Adrenal gland (tissue), 12 donors: ENCODE data around the gene MOK. TPM values are rescaled to one million over a fixed set of nuclear protein-coding genes. Genes with fewer than 3 reads are reported as not detected.

Source experiments
- DNase-seq, 7 donors: peaks; one replicate each; pipeline ENCODE4 v3.0.0-alpha.2; 2019 to 2020
- H3K27ac ChIP-seq, 5 donors: fragments of 200-600 bp; sonication (generic) in 4 of 5; 1 replicate in 3 of 5; 2 replicates in 2 of 5; pipeline versions ENCODE4 v1.5.1 to v1.8.0; 2016 to 2020; ENCODE audit warnings: mild to moderate bottlenecking in 1 of 5
- H3K27me3 ChIP-seq: fragments of 200-600 bp; 2 replicates; pipeline ENCODE4 v1.8.0; 2021
- H3K36me3 ChIP-seq, 2 donors: fragments of 200-600 bp; replicated peaks in 1 of 2; 1 replicate in 1 of 2; 2 replicates in 1 of 2; pipeline versions ENCODE4 v1.5.1 to v1.8.0; 2018 to 2022
- H3K4me1 ChIP-seq, 2 donors: fragments of 200-600 bp; replicated peaks in 1 of 2; 1 replicate in 1 of 2; 2 replicates in 1 of 2; pipeline versions ENCODE4 v1.5.1 to v1.8.0; 2018 to 2021
- H3K4me3 ChIP-seq, 4 donors: fragments of 200-600 bp; sonication (generic) in 3 of 4; one replicate each; pipeline ENCODE4 v1.5.1; 2016 to 2018
- H3K9me3 ChIP-seq, 3 donors: fragments of 200-600 bp; sonication (generic) in 1 of 3; replicated peaks in 1 of 3; 1 replicate in 2 of 3; 2 replicates in 1 of 3; pipeline versions ENCODE4 v1.5.1 to v1.8.0; 2016 to 2021
- CTCF ChIP-seq, 6 experiments: fragments of 450-650 bp in 4 of 6; fragments of 200-600 bp in 2 of 6; sonication (generic) in 1 of 6; IDR thresholded peaks; 1 replicate in 5 of 6; 2 replicates in 1 of 6; pipeline versions ENCODE4 v1.5.1 to v1.8.0; 2016 to 2021; ENCODE audit warnings: antibody characterized with exemption in 6 of 6, mild to moderate bottlenecking in 2 of 6, moderate library complexity in 1 of 6
- POLR2A ChIP-seq, 2 donors: fragments of 450-650 bp; IDR thresholded peaks; one replicate each; pipeline ENCODE4 v1.6.1; 2017; ENCODE audit warnings: antibody characterized with exemption in 2 of 2, mild to moderate bottlenecking in 2 of 2, moderate library complexity in 1 of 2
- WGBS, 4 donors: extraction: QIAGEN DNeasy Blood & Tissue Kit in 2 of 4; methylation state at CpG; one replicate each; pipeline versions ENCODE4 v1.1.5 to v1.1.7; 2013 to 2017; 5-methylcytosine and 5-hydroxymethylcytosine counted together
- intact Hi-C, 2 donors: fragments of 100-400 bp; cut with DNase I; formaldehyde crosslinking; loops; one replicate each; pipeline versions ENCODE4 v1.14.1 to v1.15.0; 2022 to 2023
- polyA plus RNA-seq, 3 donors: library from polyadenylated mRNA; stranded (reverse); fragments of 200-250 nt in 2 of 3; fragments of 350-450 nt in 1 of 3; fragmentation: Illumina TruSeq in 1 of 3; extraction: RNeasy Lipid Tissue Mini Kit (QIAGEN cat#74804) in 1 of 3; gene quantifications; one replicate each; pipeline ENCODE4 v1.2.3, GENCODE V29; 2013 to 2014
- total RNA-seq, 9 donors: library from RNA; depleted of rRNA in 4 of 9; stranded (reverse); fragments of >200 nt in 4 of 9; fragments of 120-200 nt in 1 of 9; fragmentation: NEBNext Ultra II Directional in 1 of 9; extraction: Animal tissue kit (Norgen Biotek cat#: 25700) in 1 of 9; gene quantifications; one replicate each; pipeline versions ENCODE4 v1.1.0 to v1.2.4, GENCODE V29; 2013 to 2023
- donor health status: healthy with polysubstance abuse.
- donor health status: Bipolar disorder and iron deficiency.
- donor health status: DM: yes; HTN: yes; CAD: no.
- donor health status: DM: no; HTN: no; CAD: no.
- donor health status: DM: no; HTN: no; CAD: no.
- donor health status: DM: yes; HTN: yes; CAD: no.

Gene MOK
- total and polyA plus RNA-seq, 12 donors, result 10.1 to 54.4 (median 16.4) TPM

DNA sequence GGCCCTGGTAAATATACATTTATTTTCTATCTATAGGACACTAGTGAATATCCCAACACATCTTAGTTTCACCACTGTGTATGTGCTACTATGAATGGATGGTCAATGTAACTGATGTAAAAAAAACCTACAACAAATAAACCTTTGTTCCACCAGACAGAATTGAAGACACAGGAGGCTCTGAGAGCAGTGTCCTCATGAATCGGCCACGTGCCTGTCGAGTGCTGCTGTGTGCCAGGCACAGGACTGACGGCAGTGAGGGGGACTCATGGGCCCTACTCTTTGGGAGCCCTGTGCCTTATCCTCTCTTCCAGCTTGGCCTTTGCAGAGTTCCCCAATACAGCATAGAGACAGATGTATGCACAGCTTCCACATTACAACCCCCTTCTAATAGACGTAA is 39.5 kb upstream of the MOK start:
- peaks cover 0 to 73% of the 10 kb centered on the region in 2 donors for H3K36me3 ChIP-seq
- H3K4me3 ChIP-seq, result no peak overlapping the region
- WGBS, 4 donors, result 74 to 91% (median 88%) methylated on average over 5 of the region's 5 CpGs
- no peak overlapping the region for H3K27ac ChIP-seq
- DNase-seq, result no peak
- no peaks in the 10 kb centered on the region for H3K27me3 ChIP-seq
- H3K4me1 ChIP-seq, result no peaks in the 10 kb centered on the region
- intact Hi-C loops, result no loop called here
- no peak for TF ChIP-seq POLR2A (IDR thresholded peaks at IDR 0.05)
- TF ChIP-seq CTCF (IDR thresholded peaks at IDR 0.05), result no peak
- no peaks in the 10 kb centered on the region for H3K9me3 ChIP-seq

DNA sequence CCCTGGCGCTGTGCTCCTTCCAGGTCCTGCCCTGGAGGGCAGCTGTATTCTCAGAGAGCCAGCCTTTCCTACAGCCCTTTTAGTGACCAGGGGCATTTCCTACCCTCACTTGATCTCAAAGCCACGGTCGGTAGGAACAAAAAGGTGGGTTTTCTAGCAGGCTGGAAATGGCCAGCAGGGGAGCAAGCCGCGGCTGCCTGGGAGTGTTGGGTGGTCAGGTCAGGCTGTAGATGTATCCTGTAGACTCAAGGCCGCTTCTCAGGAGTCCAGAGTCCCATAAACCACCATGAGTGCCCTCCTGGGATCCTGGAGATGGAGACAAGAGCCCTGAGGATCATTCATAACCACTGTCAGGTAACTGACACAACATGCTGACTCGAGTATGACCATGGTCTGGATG is 39.1 kb upstream of the MOK start:
- WGBS, 4 donors, result 88 to 96% (median 92%) methylated on average over 7 of the region's 7 CpGs
- no peak overlapping the region for H3K27ac ChIP-seq
- no peaks in the 10 kb centered on the region for H3K27me3 ChIP-seq
- intact Hi-C loops, result no loop called here
- no peaks in the 10 kb centered on the region for H3K4me1 ChIP-seq
- peaks cover 0 to 72% of the 10 kb centered on the region in 2 donors for H3K36me3 ChIP-seq
- no peak for TF ChIP-seq POLR2A (IDR thresholded peaks at IDR 0.05)
- TF ChIP-seq CTCF (IDR thresholded peaks at IDR 0.05), result no peak
- no peak overlapping the region for H3K4me3 ChIP-seq
- no peaks in the 10 kb centered on the region for H3K9me3 ChIP-seq
- no peak for DNase-seq

DNA sequence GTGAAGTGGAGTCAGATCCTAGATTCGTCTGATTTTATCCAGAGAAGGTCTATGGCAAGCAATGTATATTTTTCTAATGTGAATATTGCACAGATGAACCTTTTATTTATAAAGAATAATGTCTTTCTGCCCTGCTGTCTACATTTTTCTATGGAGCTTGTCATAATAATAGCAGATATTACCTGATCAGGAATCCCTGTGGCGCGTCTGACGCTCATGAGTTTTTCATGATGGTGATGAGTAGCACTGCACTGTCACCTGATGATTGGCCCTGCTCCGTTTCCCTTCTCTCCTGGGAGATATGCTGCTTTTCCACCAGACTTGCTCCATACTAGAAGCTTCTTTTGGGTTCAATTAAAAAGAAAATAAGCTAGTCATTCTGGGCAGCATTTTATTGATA is 37.3 kb upstream of the MOK start:
- DNase-seq, result no peak
- Histone ChIP-seq H3K27me3 (no peaks in the 10 kb centered on the region), H3K4me1 (no peaks in the 10 kb centered on the region), H3K27ac (no peak overlapping the region), H3K9me3 (no peaks in the 10 kb centered on the region), H3K36me3 (peaks cover 0 to 69% of the 10 kb centered on the region in 2 donors), H3K4me3 (no peak overlapping the region)
- intact Hi-C loops, result no loop called here
- 90 to 93% (median 91%) methylated on average over 5 of the region's 5 CpGs for WGBS, 4 donors
- TF ChIP-seq CTCF (IDR thresholded peaks at IDR 0.05) (no peak), POLR2A (IDR thresholded peaks at IDR 0.05) (no peak)

DNA sequence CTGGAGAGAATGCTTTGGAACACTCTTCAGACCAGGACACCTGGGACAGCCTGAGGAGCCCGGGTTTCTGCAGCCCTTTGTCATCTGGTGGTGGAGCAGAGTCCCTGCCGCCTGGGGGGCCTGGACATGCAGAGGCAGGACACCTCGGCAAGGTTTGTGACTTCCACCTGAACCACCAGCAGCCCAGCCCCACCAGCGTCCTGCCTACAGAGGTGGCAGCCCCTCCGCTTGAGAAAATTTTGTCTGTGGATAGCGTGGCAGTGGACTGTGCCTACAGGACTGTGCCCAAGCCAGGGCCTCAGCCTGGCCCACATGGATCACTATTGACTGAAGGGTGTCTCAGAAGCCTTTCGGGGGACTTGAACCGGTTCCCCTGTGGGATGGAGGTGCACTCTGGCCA is 36.6 kb upstream of the MOK start:
- no peak overlapping the region for H3K4me3 ChIP-seq
- H3K36me3 ChIP-seq, result peaks cover 0 to 64% of the 10 kb centered on the region in 2 donors
- H3K27me3 ChIP-seq, result no peaks in the 10 kb centered on the region
- WGBS, 4 donors, result 94 to 100% (median 96%) methylated on average over 2 to 8 of the region's 8 CpGs
- H3K4me1 ChIP-seq, result no peaks in the 10 kb centered on the region
- DNase-seq, result no peak
- no peak for TF ChIP-seq POLR2A (IDR thresholded peaks at IDR 0.05)
- TF ChIP-seq CTCF (IDR thresholded peaks at IDR 0.05), result no peak
- intact Hi-C loops, result no loop called here
- no peaks in the 10 kb centered on the region for H3K9me3 ChIP-seq
- no peak overlapping the region for H3K27ac ChIP-seq
